Fibroblast of the conjunctiva (primary cell): ENCODE data around the gene DNAAF9.
"Not testable (repeated sequence)": the region's sequence is repeated elsewhere in the genome, so short reads cannot be mapped to it uniquely, and the experiment has no call there.

Experiments used
- DNase-seq: peaks from one replicate; pipeline ENCODE4 v3.0.0-alpha.2; 2010; ENCODE audit warnings: low read depth

The DNAAF9 gene

DNA sequence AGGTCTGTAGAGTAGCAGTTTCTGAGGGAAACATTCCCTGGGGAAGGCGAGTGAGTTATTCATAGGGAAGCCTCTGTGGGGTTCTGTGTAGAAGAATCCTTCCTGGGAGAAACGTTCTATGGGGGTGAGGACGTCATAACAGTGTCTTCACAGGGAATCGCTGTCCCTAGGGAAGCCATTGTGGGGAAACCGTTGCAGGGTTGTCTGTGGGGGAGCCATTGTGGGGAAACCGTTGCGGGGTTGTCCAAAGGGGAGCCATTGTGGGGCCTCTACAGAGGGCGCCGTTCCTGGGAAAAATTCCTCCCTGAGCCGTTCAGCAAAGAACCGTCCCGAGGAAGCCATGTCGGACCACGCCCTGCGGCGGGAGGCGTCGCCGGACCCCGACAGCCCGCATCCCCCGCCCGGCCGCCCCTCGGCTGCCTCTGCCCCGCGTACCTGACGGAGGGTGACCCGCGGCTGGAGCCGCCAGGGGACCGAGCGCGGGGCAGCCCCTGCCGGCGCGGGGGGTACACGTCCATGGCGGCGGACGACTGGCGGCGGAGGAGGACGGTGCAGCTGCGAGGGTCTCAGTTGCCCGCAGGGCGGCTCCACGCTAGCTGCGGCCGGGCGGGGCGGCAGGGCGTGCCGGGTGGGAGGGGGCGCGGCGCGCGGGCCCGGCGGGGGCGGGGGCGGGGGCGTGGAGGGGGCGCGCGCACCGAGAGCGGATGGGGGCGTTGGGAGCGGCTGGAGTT lies at the start of gene DNAAF9:
TSS of gene DNAAF9 (minus strand) at position 630 of the 731 bp plus-strand sequence. CDS start at position 518, 112 bp downstream.
- peak; percentile 23 for DNase-seq

DNA sequence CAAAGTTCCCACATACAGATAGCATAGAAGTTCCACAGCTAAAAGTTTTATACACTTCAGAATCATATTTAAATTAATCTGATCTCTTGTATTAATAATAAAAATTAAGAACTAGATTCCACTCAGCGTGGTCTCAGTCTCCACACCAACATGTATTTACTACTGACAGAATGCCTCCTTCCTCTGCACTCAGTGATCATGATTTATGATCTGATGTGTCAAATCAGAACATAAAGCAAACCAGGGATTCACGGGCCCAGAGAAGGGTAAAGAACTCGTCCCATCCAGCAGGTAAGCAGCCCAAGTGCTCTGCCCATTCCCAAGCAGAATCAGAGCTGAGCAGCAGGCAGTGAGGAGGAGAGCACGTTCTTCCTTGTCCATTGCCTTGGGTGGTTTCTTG lies 49.2 kb upstream of the DNAAF9 start:
- no peak for DNase-seq

DNA sequence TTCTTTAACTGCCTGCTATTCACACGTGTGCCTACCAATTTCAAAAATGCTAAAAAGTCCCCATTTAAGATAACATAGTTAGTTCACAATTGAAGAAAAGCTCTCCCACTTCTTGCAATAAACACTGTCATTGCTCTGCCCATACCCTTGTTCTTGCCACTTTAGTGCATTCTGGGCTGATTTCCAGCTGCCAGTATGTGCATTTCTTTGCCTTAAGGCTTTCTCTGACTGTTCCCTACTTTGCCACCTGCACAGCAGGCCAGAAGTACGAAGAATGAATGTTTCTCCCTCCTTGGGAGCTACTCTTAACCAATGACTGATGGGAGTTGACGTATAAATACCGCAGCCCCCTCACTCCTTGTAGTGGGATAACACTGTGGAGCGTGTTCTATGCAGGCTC lies 47.4 kb upstream of the DNAAF9 start:
- DNase-seq, result no peak

DNA sequence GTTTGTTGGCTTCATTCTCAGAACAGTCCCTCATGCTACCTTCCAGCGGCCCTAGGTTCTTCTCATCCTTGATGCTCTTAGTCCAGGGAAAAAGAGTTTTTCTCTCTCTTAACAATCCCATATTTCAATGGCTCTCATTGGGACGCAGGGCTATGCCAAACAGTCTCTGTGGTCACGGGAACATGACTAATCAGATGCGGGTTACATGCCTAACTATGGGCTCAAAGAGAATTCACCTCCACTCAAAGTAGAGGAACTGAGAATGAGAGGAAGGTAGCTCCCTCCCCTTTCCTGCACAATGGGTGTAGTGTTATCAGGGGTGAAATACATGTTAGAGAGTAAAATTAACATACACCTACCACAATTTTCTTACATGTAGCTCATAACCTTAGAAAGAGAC lies 45.2 kb upstream of the DNAAF9 start:
- no peak for DNase-seq

DNA sequence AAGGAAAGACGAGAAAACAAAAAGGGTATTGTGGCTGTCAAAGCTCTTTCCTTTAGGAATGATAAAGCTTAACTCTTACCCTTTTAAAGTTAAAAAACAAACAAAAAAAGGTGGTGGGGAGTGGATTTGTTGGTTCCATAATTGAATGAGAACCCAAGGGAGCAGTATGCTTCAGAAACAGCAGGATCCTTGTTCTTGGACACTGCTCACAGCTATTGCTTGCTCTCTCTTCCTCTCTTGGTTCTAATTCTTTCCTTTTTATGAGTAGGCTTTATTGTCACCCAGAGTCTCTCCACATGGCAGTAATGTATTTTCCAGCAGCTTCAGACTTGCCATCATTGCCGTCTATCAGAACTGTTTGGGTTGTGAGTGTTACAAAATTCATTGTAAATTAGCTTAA lies 44.7 kb upstream of the DNAAF9 start:
- DNase-seq, result no peak

DNA sequence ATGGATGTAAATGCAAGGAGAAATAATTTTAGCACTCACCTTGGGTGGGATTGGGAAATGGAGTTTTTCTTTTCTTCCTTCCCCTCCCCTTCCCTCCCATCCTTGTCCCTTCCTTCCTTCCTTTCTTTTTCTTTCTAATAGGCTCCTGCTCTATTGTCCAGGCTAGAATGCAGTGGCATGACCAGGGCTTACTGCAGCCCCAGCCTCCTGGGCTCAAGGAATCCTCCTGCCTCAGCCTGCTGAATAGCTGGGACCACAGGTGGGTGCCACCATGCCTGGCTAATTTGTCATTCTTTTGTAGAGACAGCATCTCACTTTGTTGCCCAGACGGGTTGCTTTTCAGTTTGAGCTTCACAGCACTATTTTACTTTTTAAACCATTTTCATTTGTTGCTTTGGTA lies 41.9 kb upstream of the DNAAF9 start:
- no peak for DNase-seq

DNA sequence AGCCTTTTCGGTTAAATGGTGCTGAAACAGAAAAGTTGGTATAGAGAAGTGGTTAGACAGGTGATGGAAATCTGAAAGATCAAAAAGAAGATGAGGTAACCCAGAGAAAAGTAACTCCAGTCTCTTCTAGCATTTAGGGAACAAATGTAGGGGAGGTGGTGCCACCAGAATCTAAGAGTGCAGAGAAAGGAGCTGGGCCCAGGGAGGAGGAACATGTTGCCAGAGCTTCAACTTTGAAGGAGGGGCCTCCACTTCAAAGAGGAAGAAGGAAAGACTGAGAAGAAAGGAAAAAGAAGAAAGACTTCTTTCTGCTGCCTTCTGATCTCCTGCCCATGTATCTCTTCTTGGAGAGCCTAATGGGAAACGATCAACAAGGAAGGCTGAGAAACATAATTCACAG lies 39.9 kb upstream of the DNAAF9 start:
- no peak for DNase-seq

DNA sequence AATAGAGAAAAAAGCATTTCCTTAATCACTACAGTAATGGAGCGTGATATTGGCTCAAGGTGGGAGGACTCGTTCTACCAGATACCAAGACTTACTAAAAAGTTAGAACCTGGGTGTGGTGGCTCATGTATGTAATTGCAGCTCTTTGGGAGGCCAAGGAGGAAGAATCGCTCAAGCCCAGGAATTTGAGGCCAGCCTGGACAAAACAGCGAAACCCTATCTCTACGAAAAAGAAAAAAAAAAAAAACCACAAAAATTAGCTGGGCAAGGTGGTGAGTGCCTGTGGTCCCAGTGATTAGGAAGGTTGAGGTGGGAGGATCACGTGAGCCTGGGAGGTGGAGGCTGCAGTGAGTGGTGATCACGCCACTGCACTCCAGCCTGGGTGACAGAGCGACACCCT lies 39.3 kb upstream of the DNAAF9 start:
- no peak for DNase-seq

DNA sequence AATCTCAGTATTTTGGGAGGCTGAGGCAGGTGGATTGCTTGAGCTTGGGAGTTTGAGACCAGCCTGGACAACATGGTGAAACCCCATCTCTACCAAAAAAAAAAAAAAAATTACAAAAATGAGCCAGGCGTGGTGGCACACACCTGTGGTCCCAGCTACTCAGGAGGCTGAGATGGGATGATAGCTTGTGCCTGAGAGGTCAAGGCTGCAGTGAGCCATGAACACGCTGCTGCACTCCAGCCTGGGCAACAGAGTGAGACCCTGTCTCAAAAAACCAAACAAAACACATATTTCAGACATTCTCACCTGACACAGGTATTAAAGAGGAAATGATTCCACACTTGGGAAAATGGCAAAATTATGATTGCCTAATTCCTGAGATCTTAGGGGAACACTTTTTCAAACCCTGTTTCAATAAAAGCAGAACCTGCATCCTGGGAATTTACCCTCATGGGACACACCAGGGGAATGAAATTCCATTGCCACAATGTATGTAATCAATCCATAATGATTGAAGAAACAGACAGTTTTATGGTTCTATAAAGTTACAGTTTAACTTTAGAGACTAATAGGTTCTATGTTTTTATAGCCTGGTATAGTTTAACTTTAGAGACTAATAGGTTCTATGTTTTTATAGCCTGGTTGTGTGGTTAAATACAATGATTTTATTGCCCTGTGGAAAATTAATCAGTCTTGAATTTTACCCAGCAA lies 29.6 kb upstream of the DNAAF9 start:
- no peak for DNase-seq

DNA sequence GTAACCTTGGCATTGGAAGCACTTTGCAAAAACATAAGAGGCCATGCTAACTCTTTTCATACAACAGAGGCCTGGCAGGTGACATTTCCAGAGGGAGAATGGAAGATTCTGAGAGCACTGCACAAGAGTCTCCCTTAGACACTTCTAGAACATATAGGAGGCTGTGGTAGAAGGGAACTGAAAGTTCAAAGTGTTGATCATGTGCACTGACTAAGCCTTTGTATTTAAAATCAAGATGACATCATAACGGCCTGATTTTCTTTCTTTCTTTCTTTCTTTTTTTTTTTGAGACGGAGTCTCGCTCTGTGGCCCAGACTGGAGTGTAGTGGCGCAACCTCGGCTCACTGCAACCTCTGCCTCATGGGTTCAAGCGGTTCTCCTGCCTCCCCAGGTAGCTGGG lies 26.8 kb upstream of the DNAAF9 start:
- DNase-seq, result no peak

DNA sequence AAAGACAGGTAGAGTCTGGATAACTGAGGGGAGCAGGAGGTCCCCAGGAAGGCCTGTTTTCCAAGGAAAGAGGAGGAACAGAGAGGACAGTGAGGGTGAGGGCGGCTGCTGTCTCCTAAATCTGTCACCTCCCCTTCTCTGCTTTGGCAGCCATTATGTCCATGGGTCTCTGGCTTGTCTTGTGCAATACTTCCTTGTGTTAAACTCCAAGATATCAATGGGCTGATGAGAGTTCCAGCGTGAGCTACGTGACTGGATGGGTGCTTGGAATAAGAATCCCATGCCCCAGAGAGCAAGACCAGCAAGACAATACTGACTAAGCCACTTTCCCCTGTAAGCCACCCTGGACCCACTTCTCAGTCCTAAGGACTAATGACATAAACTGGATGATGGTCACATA lies 26.3 kb upstream of the DNAAF9 start:
- no peak for DNase-seq

DNA sequence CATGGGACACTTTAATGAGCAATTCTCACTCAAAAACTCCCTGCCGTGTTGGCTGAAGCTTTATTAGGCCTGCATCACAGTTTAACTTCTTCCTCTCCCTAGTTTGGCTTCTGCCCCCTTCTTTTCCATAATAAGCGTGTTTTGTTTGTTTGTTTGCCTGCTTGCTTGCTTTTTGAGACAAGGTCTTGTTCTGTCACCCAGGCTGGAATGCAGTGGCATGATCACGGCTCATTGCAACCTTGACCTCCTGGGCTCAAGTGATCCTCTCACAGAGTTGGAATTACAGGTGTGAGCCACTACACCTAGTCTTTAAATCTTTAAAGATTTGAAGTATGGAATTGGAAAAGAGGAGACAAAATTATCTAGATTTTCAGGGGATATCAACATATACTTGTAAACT lies 25.4 kb upstream of the DNAAF9 start:
- DNase-seq, result no peak

DNA sequence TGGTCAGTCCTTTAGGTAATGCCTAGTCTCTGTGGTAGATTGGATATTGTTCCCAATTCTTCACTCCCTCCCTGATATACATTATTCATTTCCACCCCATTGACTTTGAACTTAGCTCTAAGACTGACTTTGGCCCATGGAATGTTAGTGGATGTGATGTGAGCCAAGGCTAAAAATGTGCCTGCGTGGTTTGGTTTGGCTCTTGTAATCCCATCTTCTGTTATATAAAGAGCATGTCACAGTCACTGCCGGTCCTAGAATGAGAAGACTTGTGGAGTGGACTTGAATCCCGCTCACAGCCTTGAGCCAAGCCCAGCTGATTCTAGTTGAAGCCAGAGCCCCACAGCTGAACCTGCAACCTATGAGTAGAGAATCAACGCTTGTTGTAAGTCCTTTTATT lies 23.6 kb upstream of the DNAAF9 start:
- no peak for DNase-seq

DNA sequence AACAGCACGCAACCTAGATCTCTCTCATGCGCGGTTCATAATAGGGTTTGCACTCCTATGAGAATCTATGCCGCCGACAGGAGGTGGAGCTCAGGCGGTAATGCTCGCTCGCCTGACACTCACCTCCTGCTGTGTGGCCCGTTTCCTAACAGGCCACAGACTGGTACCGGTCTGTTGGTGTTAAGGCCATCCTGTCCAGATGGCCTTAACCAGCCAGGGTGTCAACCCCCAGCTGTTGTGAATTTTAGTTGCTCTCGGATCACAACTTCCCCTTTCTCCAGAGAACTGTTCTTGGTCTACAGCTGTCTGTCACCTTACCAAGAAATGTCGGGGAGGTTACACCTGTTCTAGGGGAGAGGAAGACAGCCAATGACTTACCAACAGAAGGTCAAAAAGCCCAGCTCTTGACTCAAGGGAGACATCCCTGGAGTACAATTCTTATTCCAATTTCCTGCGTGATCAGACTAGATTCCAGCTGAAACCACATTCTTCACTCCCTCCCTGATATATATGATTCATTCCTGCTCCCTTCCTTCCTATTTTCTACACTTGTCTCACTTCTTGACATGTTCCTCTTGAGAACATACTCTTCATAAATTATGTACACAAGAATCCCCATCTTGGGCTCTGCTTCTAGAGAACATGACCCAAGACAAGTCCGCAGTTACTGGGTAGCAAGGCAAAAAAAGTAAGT lies 23.1 kb upstream of the DNAAF9 start:
- DNase-seq, result no peak

DNA sequence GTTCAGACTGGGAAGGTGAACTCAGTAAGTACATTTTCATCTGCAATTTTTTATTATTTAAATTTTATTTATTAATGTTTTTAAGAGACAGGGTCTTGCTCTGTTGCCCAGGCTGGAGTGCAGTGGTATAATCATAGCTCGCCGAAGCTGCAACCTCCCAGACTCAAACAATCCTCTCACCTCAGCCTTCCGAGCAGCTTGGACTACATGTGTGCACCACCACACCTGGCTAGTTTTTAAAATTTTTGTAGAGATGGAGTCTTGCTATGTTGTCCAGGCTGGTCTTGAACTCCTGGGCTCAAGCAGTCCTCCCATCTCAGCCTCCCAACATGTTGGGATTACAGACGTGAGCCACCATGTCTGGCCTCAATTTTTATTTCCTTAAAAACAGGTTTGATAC lies 19.3 kb upstream of the DNAAF9 start:
- DNase-seq, result not testable (repeated sequence)

DNA sequence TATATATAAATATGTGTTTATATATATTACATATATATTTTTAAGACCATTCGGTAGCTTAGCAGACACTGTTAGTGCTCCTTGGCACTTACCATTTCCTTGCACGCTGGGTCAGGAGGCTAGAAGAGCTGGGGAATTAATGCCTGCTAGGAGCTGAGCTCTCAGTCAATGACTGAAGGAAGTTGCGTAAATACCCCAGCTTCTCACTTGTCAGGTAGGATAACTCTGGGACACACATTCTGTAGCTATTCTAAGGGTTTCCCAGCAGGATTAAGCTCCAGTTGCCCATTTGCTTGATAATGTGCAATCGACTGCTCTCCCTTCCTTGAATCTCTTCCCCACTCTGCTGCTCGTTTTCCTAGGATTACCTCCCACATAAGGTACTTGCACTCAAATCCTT lies 15.7 kb upstream of the DNAAF9 start:
- no peak for DNase-seq

DNA sequence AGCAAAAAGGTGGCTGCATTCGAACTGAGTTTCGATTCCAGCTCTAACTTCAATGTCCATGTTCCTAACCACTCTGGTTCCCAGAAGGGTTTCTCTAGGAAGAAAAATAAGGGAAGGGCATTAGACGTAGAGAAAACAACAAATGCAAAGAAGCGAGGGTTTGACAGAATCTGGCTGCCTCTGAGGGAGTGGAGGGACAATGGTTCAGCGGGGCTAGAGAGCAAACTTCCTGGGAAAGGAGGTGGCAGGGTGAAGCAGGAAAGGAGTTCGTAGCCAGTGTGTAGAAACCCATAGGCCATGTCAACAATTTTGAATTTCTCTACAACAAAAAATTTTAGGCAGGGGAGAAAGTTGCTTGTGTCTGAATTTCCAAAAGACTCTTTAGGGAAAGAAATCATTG lies 14.5 kb upstream of the DNAAF9 start:
- DNase-seq, result no peak

DNA sequence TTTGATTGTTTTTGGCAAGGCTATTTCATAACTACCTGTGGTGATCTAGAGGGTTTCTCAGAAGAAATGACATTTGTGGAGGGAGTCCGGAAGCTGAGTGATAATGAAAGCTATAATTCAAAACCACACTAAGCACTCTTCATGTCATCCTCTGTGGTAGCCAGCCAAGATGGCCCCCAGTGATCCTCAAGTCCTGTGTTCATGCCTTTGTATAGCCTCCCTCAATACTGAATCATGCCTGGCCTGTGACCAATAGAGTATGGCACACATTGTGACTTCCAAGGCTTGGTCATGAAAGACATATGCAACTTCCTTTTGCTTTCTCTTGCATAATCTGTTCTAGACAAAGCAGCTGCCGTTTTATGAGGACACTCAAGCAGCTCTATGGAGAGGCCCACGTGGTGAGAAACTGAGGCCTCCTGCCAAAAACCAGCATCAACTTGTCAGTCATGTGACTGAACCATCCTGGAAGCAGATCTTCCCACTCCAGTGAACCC lies 12.8 kb upstream of the DNAAF9 start:
- peak; percentile 70 for DNase-seq

DNA sequence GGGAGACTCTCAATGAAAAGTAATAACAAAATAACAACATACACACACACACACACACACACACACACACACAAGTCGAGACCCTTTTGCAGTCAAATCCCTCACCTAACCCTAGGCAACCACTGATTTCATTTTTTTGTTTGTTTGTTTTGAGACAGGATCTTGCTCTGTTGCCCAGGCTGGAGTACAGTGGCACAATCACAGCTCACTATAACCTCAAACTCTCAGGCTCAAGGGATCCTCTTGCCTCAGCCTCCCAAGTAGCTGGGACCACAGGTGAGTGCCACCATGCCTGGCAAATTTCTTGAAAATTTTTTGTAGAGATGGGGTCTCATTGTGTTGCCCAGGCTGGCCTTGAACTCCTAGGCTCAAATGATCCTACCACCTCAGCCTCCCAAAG lies 10.7 kb upstream of the DNAAF9 start:
- not testable (repeated sequence) for DNase-seq

DNA sequence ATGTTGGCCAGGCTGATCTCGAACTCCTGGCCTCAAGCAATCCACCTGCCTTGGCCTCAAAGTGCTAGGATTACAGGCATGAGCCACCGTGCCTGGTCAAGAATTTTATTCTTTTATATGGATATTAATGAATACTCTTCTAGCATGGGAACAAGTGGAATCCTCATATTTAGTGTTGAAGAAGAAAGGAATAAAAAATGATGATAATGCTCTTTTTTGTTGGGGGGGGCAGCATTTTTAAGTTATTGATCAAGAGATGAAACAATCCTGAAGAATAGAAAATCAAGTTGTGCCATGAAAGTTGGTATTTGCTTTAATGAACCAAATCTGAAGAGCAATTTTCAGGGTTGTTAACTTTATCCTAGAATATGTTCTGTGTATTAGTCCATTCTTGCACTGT lies 6.7 kb upstream of the DNAAF9 start:
- DNase-seq, result no peak

DNA sequence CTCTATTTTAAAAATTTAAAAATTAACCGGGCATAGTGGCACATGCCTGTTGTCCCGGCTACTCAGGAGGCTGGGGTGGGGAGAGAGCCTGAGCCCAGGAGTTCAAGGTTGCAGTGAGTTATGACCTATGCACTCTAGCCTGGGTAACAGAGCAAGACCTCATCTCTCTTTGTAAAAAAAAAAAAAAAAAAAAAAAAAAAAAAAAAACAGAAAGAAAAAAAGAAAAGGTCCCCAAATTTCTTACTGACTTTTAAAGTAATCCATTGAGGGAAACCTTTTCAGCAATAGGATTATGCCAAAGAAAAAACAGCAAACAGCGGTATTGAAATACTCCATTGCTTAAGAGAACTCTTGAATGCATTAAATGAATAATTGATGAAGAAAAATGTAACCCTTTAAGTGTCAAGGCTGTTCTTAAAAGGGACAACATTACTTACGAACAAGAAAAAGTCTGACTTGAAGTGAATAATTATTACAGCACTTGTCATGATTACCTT lies 6.0 kb upstream of the DNAAF9 start:
- no peak for DNase-seq

DNA sequence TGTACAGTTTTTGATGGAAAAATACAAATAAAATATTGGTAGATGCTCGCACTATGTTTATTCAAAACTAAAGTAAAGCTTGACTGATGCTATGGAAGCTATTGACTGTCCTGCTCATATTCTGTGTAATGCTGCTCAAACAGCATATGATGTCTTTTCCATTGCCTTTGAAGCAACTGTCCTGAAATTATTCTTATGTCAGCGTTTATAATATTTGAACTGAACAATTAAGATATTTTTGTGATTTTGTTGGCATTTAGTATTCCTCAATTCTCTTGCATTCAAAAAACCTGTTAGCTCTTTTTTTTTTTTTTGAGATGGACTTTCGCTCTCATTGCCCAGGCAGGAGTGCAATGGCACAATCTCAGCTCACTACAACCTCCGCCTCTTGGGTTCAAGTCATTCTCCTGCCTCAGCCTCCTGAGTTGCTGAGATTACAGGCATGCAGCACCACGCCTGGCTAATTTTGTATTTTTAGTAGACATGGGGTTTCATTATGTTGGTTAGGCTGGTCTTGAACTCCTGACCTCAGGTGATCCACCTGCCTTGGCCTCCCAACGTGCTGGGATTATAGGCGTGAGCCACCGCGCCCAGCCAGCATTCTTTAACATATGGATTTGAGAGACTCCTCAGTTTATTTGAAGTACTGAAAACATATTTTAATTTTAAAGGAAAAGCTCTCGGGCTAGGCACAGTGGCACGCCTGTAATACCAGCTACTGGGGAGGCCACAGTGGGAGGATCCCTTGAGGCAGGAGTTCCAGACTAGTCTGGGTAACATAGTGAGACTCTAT lies 5.3 kb upstream of the DNAAF9 start:
- DNase-seq, result no peak
